ENCODE measurements around the gene DENND1A. TPM values are rescaled to one million over a fixed set of nuclear protein-coding genes. Genes with fewer than 3 reads are reported as not detected.

The DENND1A gene
- total RNA-seq, 2 donors from 2014 or later, result 22.8 to 24.4 TPM

DNA sequence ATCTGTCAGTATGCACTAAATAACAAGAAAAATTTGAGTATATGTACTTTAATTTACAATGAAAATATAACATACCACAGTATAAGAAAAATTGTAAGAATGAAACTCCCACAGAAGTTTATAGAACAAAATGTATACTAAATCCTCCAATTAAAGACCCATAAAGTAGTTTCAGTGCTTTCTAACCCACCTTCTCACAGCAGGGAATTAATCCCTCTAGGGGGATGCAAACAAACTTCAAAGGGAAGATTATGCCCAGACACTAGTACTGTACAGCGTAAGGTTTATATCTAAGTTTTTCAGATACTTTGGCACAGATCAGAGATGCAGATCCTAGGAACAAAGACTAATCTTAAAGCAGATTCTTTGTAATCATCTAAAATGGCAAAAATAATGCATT is 57.2 kb downstream of the DENND1A start:
- no peak for DNase-seq (ENCODE audit: low spot score)

GRCh38 chr9:123871781-123872180 is 58.1 kb downstream of the DENND1A start:
- DNase-seq (ENCODE audit: low spot score), result no peak
- intact Hi-C loops (cut with DNase I), result no loop called here

More for the DNA sequence above, 57.2 kb downstream of the DENND1A start:
- intact Hi-C loops (cut with DNase I), result no loop called here

DNA sequence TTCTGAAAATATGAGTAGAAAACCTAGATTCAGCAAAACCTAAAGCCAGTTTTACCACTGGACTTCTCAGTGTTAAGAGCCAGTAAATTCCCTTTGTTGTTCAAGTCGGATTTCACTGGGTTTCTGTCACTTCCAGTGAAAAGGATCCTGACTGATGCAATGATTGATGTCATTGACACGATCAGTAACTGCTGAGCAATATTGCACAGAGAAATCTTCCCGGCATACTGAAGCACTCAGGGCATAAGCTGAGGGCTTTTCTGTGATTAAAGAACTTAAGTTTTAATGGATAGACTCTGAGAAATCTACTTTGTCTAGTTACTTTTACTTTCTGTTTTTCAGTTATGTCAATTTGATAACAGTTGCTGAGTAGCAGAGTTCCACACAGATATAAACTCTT is 61.9 kb downstream of the DENND1A start:
- intact Hi-C loops (cut with DNase I), result no loop called here
- DNase-seq (ENCODE audit: low spot score), result no peak

DNA sequence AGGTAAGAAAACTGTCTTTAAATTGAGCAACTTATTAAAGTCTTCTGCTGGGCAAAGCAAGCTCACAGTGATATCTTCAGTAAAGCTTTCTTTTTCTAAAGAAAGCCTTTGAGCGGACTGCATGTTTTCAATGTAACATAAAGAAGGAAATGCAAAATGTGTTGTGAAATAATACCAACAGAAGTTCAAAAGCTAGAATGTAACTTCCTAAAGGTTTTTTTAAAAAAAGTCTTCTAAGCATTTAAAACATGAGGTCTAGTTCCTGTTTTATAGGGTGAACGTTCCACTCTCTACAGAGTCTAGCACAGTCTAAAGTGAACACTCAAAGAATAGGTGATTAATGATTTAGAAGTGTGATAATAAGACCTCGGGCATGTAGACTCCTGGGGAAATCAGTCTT is 62.9 kb downstream of the DENND1A start:
- intact Hi-C loops (cut with DNase I), result no loop called here
- no peak for DNase-seq (ENCODE audit: low spot score)

DNA sequence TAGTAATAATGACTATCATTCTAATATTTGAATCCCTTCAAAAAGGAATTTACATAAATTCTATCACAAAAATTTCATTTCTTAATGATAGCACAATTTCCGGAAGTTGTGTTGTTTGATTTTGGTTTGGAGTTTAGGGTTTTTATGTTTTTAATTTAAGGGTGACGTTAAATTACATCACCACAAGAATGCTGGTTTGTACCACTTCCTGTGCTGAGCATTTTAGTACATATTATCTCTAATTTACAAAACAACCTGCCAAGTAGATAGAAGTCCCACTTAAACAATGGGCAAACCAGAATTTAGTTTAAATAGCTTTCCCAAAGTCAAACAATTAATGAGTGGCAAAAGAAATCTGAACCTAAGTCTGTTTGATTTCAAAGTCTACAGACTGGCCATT is 63.4 kb downstream of the DENND1A start:
- no peak for DNase-seq (ENCODE audit: low spot score)
- intact Hi-C loops (cut with DNase I), result no loop called here

DNA sequence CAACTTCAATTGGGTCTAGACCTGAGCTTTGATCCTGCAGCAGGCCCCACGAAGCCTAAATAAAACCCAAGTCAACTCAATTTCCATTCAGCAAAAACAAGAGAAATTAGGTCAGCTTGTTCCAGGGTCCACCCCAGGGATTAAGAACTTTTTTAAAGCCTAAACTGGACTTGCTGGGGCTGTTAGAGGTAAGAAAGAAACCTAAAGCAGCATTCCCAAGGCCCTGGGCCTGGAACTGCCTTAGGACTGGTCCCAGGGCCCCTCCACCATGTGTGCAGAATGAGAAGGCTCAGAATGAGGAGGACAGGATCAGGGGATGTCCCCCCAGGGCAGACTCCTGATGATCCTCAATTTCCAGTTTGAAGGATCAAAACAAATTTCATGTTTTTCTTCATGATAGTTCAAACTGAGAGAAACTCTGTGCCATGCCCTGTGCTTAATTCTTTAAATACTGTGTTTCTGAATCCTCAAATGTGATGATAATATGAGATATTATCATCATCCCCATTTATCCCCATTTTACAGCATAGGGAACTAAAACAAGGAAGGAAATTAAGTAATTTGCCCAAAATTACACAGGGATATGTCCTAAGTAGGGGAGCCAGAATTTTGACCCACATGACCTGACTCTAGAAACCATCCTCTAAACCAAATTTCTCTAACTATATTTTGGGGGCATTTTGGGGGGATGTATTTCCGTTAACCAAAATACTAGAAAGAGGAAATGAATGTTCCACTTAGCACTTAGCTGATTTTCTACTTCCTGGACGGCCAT is 64.5 kb downstream of the DENND1A start:
- intact Hi-C loops (cut with DNase I), result no loop called here
- DNase-seq (ENCODE audit: low spot score), result no peak

DNA sequence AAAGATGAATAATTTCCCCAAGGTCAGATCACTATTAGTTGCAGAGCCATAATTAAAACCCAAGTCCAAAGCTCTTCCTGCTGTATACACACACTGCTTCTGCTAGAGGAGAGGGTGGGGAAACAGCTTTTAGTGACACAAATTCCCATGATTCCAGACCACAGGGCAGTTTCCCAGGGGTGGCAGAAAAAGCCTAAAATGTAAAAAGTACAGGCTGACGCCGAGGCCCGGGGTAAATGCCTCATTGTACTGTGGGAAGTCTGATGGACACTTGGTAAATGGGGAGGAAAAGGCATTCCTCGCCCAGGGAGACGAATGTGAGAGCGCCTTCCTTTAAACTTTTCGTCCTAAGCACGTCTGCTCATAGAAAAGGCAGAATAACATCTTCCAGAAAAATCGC is 65.7 kb downstream of the DENND1A start:
- no peak for DNase-seq (ENCODE audit: low spot score)
- intact Hi-C loops (cut with DNase I), result no loop called here

- DNase-seq (ENCODE audit: low spot score), result no peak
- intact Hi-C loops (cut with DNase I), result no loop called here
Measured at GRCh38 chr9:123863164-123863855, 66.6 kb downstream of the DENND1A start.

- no peak for DNase-seq (ENCODE audit: low spot score)
- intact Hi-C loops (cut with DNase I), result no loop called here
Measured at GRCh38 chr9:123861756-123862120, 68.2 kb downstream of the DENND1A start.

- no peak for DNase-seq (ENCODE audit: low spot score)
- intact Hi-C loops (cut with DNase I), result no loop called here
Measured at GRCh38 chr9:123861086-123861755, 68.7 kb downstream of the DENND1A start.

DNA sequence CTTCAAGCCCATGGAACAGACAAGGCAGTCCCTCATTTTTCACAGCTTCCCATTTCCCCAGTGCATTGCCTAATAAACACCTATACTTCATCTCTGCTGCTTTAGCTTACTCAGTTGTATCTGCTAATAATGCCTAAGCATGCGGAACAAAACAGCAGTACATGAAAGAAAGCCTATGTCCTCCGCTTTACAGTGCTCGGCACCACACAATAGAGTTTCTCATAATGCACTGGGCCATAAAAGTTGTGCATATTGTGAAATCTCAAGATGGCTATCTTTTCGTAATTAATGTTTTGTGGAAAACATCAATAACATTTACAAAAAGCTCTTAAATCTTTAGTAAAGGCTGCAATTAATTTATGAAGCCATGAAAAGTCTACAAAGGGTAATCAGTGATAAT is 69.3 kb downstream of the DENND1A start:
- DNase-seq (ENCODE audit: low spot score), result no peak
- intact Hi-C loops (cut with DNase I), result no loop called here

DNA sequence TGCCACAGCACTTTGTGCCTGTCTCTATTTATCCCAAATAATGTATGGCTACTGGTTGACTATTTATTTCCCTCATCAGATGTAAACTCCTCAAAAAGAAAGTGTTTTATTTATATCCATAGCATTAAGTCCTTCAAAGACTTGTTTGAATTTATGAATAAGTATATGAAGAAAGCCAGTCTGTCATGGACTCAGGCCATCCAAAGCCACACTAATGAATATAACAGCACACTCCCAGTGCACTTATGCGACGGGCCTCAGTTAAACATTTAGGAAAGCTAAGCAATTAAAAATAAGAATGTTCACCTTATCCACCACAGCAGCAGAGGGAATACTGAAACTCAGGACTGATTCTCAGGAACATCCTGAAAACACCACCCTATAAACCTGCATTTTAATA is 77.5 kb downstream of the DENND1A start:
- intact Hi-C loops (cut with DNase I), result no loop called here
- DNase-seq (ENCODE audit: low spot score), result no peak

DNA sequence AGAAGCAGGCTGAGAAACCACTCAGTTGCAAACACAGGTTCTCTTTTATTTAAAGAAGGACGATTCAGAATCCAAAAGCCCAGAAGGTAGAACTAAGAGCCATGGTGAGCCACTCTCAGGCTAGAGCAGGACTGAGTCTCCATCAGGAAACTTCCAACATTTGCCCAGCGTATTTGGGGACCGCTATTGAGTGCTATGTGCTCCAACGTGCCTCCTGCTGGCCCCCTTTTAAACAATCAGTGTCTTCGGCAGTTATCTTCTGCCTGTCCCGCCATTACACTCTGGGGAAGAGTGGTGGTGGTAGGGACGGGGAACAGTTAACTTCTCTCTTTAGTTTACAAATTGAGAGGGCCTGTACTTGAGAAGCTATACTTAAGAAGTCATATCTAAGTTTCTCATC is 78.1 kb downstream of the DENND1A start:
- intact Hi-C loops (cut with DNase I), result no loop called here
- no peak for DNase-seq (ENCODE audit: low spot score)

DNA sequence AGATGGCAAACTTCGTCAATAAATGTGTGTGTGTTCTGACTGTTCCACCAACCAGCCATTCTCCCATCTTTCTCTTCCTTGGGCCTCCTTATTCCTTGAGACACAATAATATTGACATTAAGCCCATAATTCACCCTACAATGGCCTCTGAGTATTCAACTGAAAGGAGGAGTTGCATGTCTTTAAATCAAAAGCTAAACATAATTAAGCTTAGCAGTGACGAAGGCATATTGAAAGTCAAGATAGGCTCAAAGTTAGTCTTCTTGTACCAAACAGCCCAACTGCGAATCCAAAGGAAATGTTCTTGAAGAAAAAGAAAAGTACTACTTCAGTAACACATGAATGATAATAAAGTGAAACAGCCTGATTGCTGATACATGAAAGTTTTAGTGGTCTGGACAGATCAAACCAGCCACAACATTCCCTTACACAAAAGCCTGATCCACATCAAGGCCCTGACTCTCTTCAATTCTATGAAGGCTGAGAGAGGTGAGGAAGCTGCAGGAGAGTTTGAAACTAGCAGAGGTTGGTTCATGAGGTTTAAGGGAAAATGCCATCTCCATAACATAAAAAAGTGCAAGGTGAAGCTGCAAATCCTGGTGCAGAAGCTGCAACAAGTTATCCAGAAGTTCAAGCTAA is 81.4 kb downstream of the DENND1A start:
- DNase-seq (ENCODE audit: low spot score), result no peak
- intact Hi-C loops (cut with DNase I), result no loop called here

GRCh38 chr9:123846966-123847365 is 83.0 kb downstream of the DENND1A start:
- intact Hi-C loops (cut with DNase I), result no loop called here
- DNase-seq (ENCODE audit: low spot score), result no peak

GRCh38 chr9:123843703-123844102 is 86.2 kb downstream of the DENND1A start:
- intact Hi-C loops (cut with DNase I), result no loop called here
- no peak for DNase-seq (ENCODE audit: low spot score)

DNA sequence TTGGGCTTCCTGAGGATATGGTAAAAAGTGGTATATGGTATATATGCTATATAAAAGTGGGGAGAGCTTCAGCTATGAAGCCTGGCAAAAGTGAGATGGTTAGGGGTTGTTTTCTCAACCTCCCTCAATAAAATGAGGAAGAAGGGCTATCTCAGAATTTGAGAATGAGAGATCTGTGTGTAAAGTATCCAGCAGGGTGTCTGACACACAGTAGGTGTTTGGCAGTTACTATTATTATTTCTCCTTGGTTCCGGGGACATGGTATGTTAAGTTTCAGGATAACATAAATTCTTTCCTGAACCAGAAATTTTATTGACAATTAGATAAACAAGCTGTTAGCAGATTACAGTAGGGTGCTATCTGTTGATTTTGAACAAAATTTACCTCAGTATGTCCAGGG is 94.1 kb downstream of the DENND1A start:
- no peak for DNase-seq (ENCODE audit: low spot score)
- intact Hi-C loops (cut with DNase I), result no loop called here

DNA sequence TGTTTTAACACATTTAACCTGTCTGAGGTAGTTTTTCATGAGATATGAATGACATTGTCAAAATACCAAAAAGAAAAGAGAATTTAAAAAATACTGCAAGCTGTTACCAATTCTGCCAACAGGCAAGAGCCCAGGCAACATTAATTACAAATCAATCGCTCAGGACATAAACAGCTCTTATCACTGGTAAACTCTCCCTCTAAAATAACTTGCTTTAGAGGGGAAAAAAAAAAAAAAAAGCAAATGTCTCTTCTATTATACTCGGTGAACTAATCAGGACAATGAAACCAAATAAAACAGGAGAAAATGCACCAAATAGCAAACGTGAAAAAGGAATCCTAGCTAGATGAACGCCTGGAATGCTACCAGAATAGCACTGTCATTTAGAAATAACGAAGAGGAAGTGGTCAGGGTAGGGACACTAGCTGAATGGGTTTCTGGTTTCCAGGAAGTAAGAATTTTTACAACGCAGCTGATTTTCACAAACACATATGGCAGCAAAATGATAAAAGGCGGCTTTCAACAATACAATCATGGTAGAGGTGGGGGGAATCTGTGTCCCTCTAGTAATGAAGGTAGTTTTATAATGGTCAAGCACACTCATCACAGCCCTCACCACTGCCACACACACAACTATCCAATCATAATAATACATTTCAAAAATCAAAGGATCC is 94.9 kb downstream of the DENND1A start:
- no peak for DNase-seq (ENCODE audit: low spot score)
- intact Hi-C loops (cut with DNase I), result no loop called here

DNA sequence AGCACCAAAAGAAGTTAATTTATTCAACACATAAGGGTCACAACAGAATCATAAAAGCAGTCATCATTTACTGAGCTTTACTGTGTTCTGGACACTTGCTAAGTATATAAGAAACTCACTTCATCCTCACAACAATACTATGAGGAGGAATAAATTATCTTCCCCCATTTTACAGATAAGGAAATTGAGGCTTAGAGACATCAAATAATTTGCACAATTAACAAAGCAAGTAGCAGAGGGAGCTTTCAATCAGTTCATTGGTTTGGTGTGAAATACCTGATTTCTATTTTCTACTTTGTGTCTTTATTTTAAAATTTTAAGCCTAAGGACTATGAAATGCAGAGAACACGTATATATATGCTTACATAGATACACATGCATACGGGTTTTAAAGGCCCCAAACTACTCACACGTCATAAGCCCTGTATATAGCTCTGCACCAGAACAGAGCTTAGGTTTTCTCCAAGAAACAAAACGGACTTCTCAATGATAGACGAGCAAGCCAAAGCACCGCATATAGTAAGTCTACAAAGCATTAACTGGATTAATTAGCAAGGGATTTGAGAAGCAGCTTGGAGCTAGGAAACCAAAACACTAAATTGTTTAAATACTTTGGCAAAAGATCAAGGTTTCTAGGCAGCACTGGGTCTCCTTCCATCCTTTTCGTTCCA is 95.6 kb downstream of the DENND1A start:
- intact Hi-C loops (cut with DNase I), result no loop called here
- DNase-seq (ENCODE audit: low spot score), result no peak

All from posterior vena cava (tissue), 2 donors.